H9 (cell line): ENCODE measurements around the gene ZSWIM4. TPM values are rescaled to one million over a fixed set of nuclear protein-coding genes. Genes with fewer than 3 reads are reported as not detected.

Experiments
- DNase-seq: peaks from one replicate; pipeline ENCODE4 v3.0.0-alpha.2; 2017
- H2AFZ ChIP-seq: one replicate; pipeline ENCODE4 v1.6.1; 2013; ENCODE audit warnings: mild to moderate bottlenecking, low read length, control low read depth, moderate library complexity
- H2AK5ac ChIP-seq: 2 replicates; pipeline ENCODE4 v1.6.1; 2013; ENCODE audit warnings: low read length, control low read depth, mixed read lengths; ENCODE audit not compliant: insufficient read length
- H2BK120ac ChIP-seq: one replicate; pipeline ENCODE4 v1.6.1; 2013; ENCODE audit warnings: low read depth, mild to moderate bottlenecking, low read length, control low read depth, inconsistent platforms; ENCODE audit not compliant: poor library complexity, severe bottlenecking
- H2BK12ac ChIP-seq: 2 replicates; pipeline ENCODE4 v1.6.1; 2013; ENCODE audit warnings: low read length, control low read depth, mixed read lengths, low read depth; ENCODE audit not compliant: insufficient read length
- H2BK15ac ChIP-seq: 2 replicates; pipeline ENCODE4 v1.6.1; 2013; ENCODE audit warnings: low read depth, low read length, control low read depth
- H2BK20ac ChIP-seq: one replicate; pipeline ENCODE4 v1.6.1; 2013; ENCODE audit warnings: low read depth, mild to moderate bottlenecking, low read length, control low read depth, inconsistent platforms; ENCODE audit not compliant: poor library complexity, severe bottlenecking
- H2BK5ac ChIP-seq: 2 replicates; pipeline ENCODE4 v1.6.1; 2013; ENCODE audit warnings: low read length, control low read depth, mixed read lengths; ENCODE audit not compliant: insufficient read length
- H3K14ac ChIP-seq: 2 replicates; pipeline ENCODE4 v1.6.1; 2013; ENCODE audit warnings: low read length, control low read depth; ENCODE audit not compliant: insufficient read depth
- H3K18ac ChIP-seq: 2 replicates; pipeline ENCODE4 v1.6.1; 2013; ENCODE audit warnings: low read depth, mild to moderate bottlenecking, mixed read lengths, low read length, control low read depth; ENCODE audit not compliant: insufficient read length
- H3K23ac ChIP-seq: 2 replicates; pipeline ENCODE4 v1.6.1; 2013; ENCODE audit warnings: low read length, control low read depth, mixed read lengths, low read depth; ENCODE audit not compliant: insufficient read length
- H3K23me2 ChIP-seq: 2 replicates; pipeline ENCODE4 v1.6.1; 2013; ENCODE audit warnings: low read depth, mild to moderate bottlenecking, mixed read lengths, low read length, control low read depth; ENCODE audit not compliant: insufficient read length, poor library complexity, severe bottlenecking
- H3K27ac ChIP-seq: 2 replicates; pipeline ENCODE4 v1.5.1; 2013; ENCODE audit warnings: low read length, control low read depth, mixed read lengths, low read depth; ENCODE audit not compliant: insufficient read length
- H3K27me3 ChIP-seq: 2 replicates; pipeline ENCODE4 v1.6.1; 2013; ENCODE audit warnings: low read length, control low read depth, inconsistent platforms; ENCODE audit not compliant: insufficient read depth
- H3K4ac ChIP-seq: 2 replicates; pipeline ENCODE4 v1.6.1; 2013; ENCODE audit warnings: low read depth, mild to moderate bottlenecking, control low read depth, inconsistent platforms, low read length, moderate library complexity
- H3K4me1 ChIP-seq: 2 replicates; pipeline ENCODE4 v1.6.1; 2013; ENCODE audit warnings: low read length, control low read depth, inconsistent platforms; ENCODE audit not compliant: insufficient read depth
- H3K4me2 ChIP-seq: 2 replicates; pipeline ENCODE4 v1.6.1; 2013; ENCODE audit warnings: low read length, control low read depth, mixed read lengths; ENCODE audit not compliant: insufficient read length, insufficient read depth
- H3K56ac ChIP-seq: 2 replicates; pipeline ENCODE4 v1.6.1; 2013; ENCODE audit warnings: low read depth, mild to moderate bottlenecking, mixed read lengths, low read length, control low read depth; ENCODE audit not compliant: insufficient read length
- H3K79me1 ChIP-seq: 2 replicates; pipeline ENCODE4 v1.6.1; 2013; ENCODE audit warnings: low read depth, mild to moderate bottlenecking, moderate library complexity, low read length, control low read depth, inconsistent platforms; ENCODE audit not compliant: insufficient read depth, poor library complexity, severe bottlenecking
- H3K79me2 ChIP-seq: 2 replicates; pipeline ENCODE4 v1.6.1; 2013; ENCODE audit warnings: low read length, control low read depth, inconsistent platforms; ENCODE audit not compliant: insufficient read depth
- H3K9ac ChIP-seq: 2 replicates; pipeline ENCODE4 v1.6.1; 2013; ENCODE audit warnings: low read length, control low read depth, mixed read lengths; ENCODE audit not compliant: insufficient read length; ENCODE audit errors: extremely low read depth
- H3K9me3 ChIP-seq: one replicate; pipeline ENCODE4 v1.6.1; 2013; ENCODE audit warnings: low read depth, low read length, inconsistent platforms; ENCODE audit not compliant: control insufficient read depth
- H3T11ph ChIP-seq: one replicate; pipeline ENCODE4 v1.6.1; 2013; ENCODE audit warnings: mild to moderate bottlenecking, low read length, control low read depth, inconsistent platforms
- H4K20me1 ChIP-seq: one replicate; pipeline ENCODE4 v1.6.1; 2013; ENCODE audit not compliant: control insufficient read depth, insufficient read length, insufficient read depth
- H4K5ac ChIP-seq: 2 replicates; pipeline ENCODE4 v1.6.1; 2013; ENCODE audit warnings: low read depth, mild to moderate bottlenecking, mixed read lengths, low read length, control low read depth; ENCODE audit not compliant: insufficient read length
- H4K8ac ChIP-seq: replicated peaks from 2 replicates; pipeline ENCODE4 v1.6.1; 2013; ENCODE audit warnings: low read length, control low read depth, mixed read lengths, low read depth; ENCODE audit not compliant: insufficient read length
- H4K91ac ChIP-seq: 2 replicates; pipeline ENCODE4 v1.6.1; 2013; ENCODE audit warnings: low read depth, mild to moderate bottlenecking, moderate library complexity, mixed read lengths, low read length, control low read depth; ENCODE audit not compliant: insufficient read length
- H3K27ac Mint-ChIP-seq, 3 experiments: 2 replicates in 2 of 3; 3 replicates in 1 of 3; pipeline ENCODE4 v1.8.0; 2020 to 2021; ENCODE audit warnings: mixed read lengths in 3 of 3, mild to moderate bottlenecking in 1 of 3, moderate library complexity in 1 of 3
- H3K27me3 Mint-ChIP-seq: 2 replicates; pipeline ENCODE4 v1.8.0; 2021; ENCODE audit warnings: low read depth, mild to moderate bottlenecking, moderate library complexity, mixed read lengths
- H3K36me3 Mint-ChIP-seq, 3 experiments: 2 replicates in 2 of 3; 3 replicates in 1 of 3; pipeline ENCODE4 v1.8.0; 2020 to 2021; ENCODE audit warnings: low read depth in 3 of 3, mixed read lengths in 3 of 3; ENCODE audit not compliant: insufficient read depth in 1 of 3
- H3K4me1 Mint-ChIP-seq, 2 experiments: 2 replicates each; pipeline ENCODE4 v1.8.0; 2020; ENCODE audit warnings: mixed read lengths in 2 of 2
- H3K4me3 Mint-ChIP-seq, 2 experiments: 2 replicates in 1 of 2; 3 replicates in 1 of 2; pipeline ENCODE4 v1.8.0; 2020 to 2021; ENCODE audit warnings: mild to moderate bottlenecking in 2 of 2, mixed read lengths in 2 of 2, moderate library complexity in 1 of 2
- H3K9me3 Mint-ChIP-seq, 2 experiments: 2 replicates in 1 of 2; 3 replicates in 1 of 2; pipeline ENCODE4 v1.8.0; 2020; ENCODE audit warnings: mild to moderate bottlenecking in 2 of 2, mixed read lengths in 2 of 2, moderate library complexity in 1 of 2
- WGBS: extraction: QIAGEN DNeasy Blood & Tissue Kit; methylation state at CpG from one replicate; pipeline ENCODE4 v1.1.7; 2013; ENCODE audit warnings: missing lambda C conversion rate, low lambda C conversion rate, mixed read lengths; ENCODE audit not compliant: insufficient read length; ENCODE audit errors: extremely low coverage; 5-methylcytosine and 5-hydroxymethylcytosine counted together
- total RNA-seq: library from RNA; stranded (reverse); gene quantifications from 2 replicates; pipeline ENCODE4 v1.2.1, GENCODE V29; 2021
- TF ChIP-seq, protein P1 (sequence below): fragments of 200-600 bp; sonication (generic); conservative IDR thresholded peaks from 3 replicates; pipeline ENCODE4 v1.8.0; 2021; ENCODE audit warnings: antibody characterized with exemption, mild to moderate bottlenecking

Gene ZSWIM4
- total RNA-seq, 1 experiment from 2014 or later, result 50.7 TPM

- no peak overlapping the region for H3K23ac ChIP-seq
- no peak overlapping the region for H3K56ac ChIP-seq
- Mint-ChIP-seq H3K4me3 (peak overlapping the region; percentile 34 to 81; a peak in 4 of 5 replicates), H3K27me3 (peaks cover 100% of the 10 kb centered on the region), H3K36me3 (no peaks in the 10 kb centered on the region; a peak in 1 of 7 replicates), H3K9me3 (no peaks in the 10 kb centered on the region), H3K27ac (no peak overlapping the region), H3K4me1 (peaks cover 3 to 8% of the 10 kb centered on the region in 2 experiments)
- peaks cover 3% of the 10 kb centered on the region for H3K23me2 ChIP-seq
- H3K18ac ChIP-seq, result no peak overlapping the region
- H3T11ph ChIP-seq, result no peak overlapping the region
- H2AK5ac ChIP-seq, result no peak overlapping the region
- H3K4me1 ChIP-seq, result no peaks in the 10 kb centered on the region
- H3K4ac ChIP-seq, result no peak overlapping the region
- H2AFZ ChIP-seq, result no peak overlapping the region
- no peak overlapping the region for H3K9ac ChIP-seq
- no peak overlapping the region for H2BK5ac ChIP-seq
- H2BK15ac ChIP-seq, result no peak overlapping the region
- H4K91ac ChIP-seq, result no peak overlapping the region
- no peak overlapping the region for H2BK120ac ChIP-seq
- DNase-seq, result no peak
- no peaks in the 10 kb centered on the region for H3K9me3 ChIP-seq
- H2BK20ac ChIP-seq, result no peak overlapping the region
- no peak overlapping the region for H4K5ac ChIP-seq
- TF ChIP-seq, protein P1, sequence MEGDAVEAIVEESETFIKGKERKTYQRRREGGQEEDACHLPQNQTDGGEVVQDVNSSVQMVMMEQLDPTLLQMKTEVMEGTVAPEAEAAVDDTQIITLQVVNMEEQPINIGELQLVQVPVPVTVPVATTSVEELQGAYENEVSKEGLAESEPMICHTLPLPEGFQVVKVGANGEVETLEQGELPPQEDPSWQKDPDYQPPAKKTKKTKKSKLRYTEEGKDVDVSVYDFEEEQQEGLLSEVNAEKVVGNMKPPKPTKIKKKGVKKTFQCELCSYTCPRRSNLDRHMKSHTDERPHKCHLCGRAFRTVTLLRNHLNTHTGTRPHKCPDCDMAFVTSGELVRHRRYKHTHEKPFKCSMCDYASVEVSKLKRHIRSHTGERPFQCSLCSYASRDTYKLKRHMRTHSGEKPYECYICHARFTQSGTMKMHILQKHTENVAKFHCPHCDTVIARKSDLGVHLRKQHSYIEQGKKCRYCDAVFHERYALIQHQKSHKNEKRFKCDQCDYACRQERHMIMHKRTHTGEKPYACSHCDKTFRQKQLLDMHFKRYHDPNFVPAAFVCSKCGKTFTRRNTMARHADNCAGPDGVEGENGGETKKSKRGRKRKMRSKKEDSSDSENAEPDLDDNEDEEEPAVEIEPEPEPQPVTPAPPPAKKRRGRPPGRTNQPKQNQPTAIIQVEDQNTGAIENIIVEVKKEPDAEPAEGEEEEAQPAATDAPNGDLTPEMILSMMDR, result no peak
- no peak overlapping the region for H3K14ac ChIP-seq
- H3K79me1 ChIP-seq, result no peaks in the 10 kb centered on the region
- no peak overlapping the region for H3K4me2 ChIP-seq
- no peaks in the 10 kb centered on the region for H3K79me2 ChIP-seq
- H3K27me3 ChIP-seq, result peaks cover 41% of the 10 kb centered on the region; the same call in 1 of the 2 replicates
- H3K27ac ChIP-seq, result no peak overlapping the region
- H4K8ac ChIP-seq, result no peak overlapping the region
- no CpG with 5 or more reads among the region's 5 CpGs for WGBS
- H2BK12ac ChIP-seq, result no peak overlapping the region
- no peaks in the 10 kb centered on the region for H4K20me1 ChIP-seq
Observed at GRCh38 chr19:13872339-13872694, 77.1 kb downstream of the ZSWIM4 start.
